ENCODE measurements around the gene BAG2. TPM values are rescaled to one million over a fixed set of nuclear protein-coding genes. Genes with fewer than 3 reads are reported as not detected.

The BAG2 gene
- 15.2 and 16.8 TPM in 2 replicates for total RNA-seq (2014; rRNA removed; shearing (Covaris generic))
- 13.7 and 20.6 TPM in 2 replicates for polyA plus RNA-seq (2014; cell fraction: nucleus; rRNA removed)

- DNase-seq (ENCODE audit: extremely low read depth, low read depth), result peak; percentile 65
Measured at GRCh38 chr6:57172136-57173055, at the start of gene BAG2. Gene BAG2 (plus strand): TSS chr6:57172326. CDS start chr6:57172698, 372 bp downstream.

GRCh38 chr6:57123111-57123510 is 49.0 kb upstream of the BAG2 start:
- DNase-seq (ENCODE audit: extremely low read depth, low read depth), result no peak

- DNase-seq (ENCODE audit: extremely low read depth, low read depth), result no peak
Measured at GRCh38 chr6:57127763-57128162, 44.4 kb upstream of the BAG2 start.

- no peak for DNase-seq (ENCODE audit: extremely low read depth, low read depth)
Measured at GRCh38 chr6:57130661-57131177, 41.4 kb upstream of the BAG2 start.

- DNase-seq (ENCODE audit: extremely low read depth, low read depth), result no peak
Measured at GRCh38 chr6:57134954-57135353, 37.2 kb upstream of the BAG2 start.

GRCh38 chr6:57135885-57136284 is 36.2 kb upstream of the BAG2 start:
- DNase-seq (ENCODE audit: extremely low read depth, low read depth), result no peak

GRCh38 chr6:57137350-57137749 is 34.8 kb upstream of the BAG2 start:
- no peak for DNase-seq (ENCODE audit: extremely low read depth, low read depth)

GRCh38 chr6:57138026-57138425 is 34.1 kb upstream of the BAG2 start:
- DNase-seq (ENCODE audit: extremely low read depth, low read depth), result no peak

GRCh38 chr6:57141451-57142177 is 30.5 kb upstream of the BAG2 start:
- DNase-seq (ENCODE audit: extremely low read depth, low read depth), result no peak

- DNase-seq (ENCODE audit: extremely low read depth, low read depth), result no peak
Measured at GRCh38 chr6:57142178-57142525, 30.0 kb upstream of the BAG2 start.

GRCh38 chr6:57143690-57144089 is 28.4 kb upstream of the BAG2 start:
- DNase-seq (ENCODE audit: extremely low read depth, low read depth), result no peak

- no peak for DNase-seq (ENCODE audit: extremely low read depth, low read depth)
Measured at GRCh38 chr6:57147401-57147800, 24.7 kb upstream of the BAG2 start.

- no peak for DNase-seq (ENCODE audit: extremely low read depth, low read depth)
Measured at GRCh38 chr6:57147955-57148858, 23.9 kb upstream of the BAG2 start.

GRCh38 chr6:57158658-57159057 is 13.5 kb upstream of the BAG2 start:
- DNase-seq (ENCODE audit: extremely low read depth, low read depth), result no peak

GRCh38 chr6:57159127-57159526 is 13.0 kb upstream of the BAG2 start:
- no peak for DNase-seq (ENCODE audit: extremely low read depth, low read depth)

- no peak for DNase-seq (ENCODE audit: extremely low read depth, low read depth)
Measured at GRCh38 chr6:57162028-57162427, 10.1 kb upstream of the BAG2 start.

GRCh38 chr6:57162516-57162915 is 9.6 kb upstream of the BAG2 start:
- DNase-seq (ENCODE audit: extremely low read depth, low read depth), result no peak

- no peak for DNase-seq (ENCODE audit: extremely low read depth, low read depth)
Measured at GRCh38 chr6:57163956-57164355, 8.2 kb upstream of the BAG2 start.

- DNase-seq (ENCODE audit: extremely low read depth, low read depth), result no peak
Measured at GRCh38 chr6:57165080-57165479, 7.0 kb upstream of the BAG2 start.

GRCh38 chr6:57173056-57173885 is 1.1 kb downstream of the BAG2 start:
- DNase-seq (ENCODE audit: extremely low read depth, low read depth), result no peak

All from NCI-H460 (cell line).